H9 (cell line): Measurements from ENCODE around the gene DEPDC5. TPM values are rescaled to one million over a fixed set of nuclear protein-coding genes. Genes with fewer than 3 reads are reported as not detected.

Source experiments
- DNase-seq: peaks from one replicate; pipeline ENCODE4 v3.0.0-alpha.2; 2017
- H2AFZ ChIP-seq: one replicate; pipeline ENCODE4 v1.6.1; 2013; ENCODE audit warnings: mild to moderate bottlenecking, low read length, control low read depth, moderate library complexity
- H2AK5ac ChIP-seq: 2 replicates; pipeline ENCODE4 v1.6.1; 2013; ENCODE audit warnings: low read length, control low read depth, mixed read lengths; ENCODE audit not compliant: insufficient read length
- H2BK120ac ChIP-seq: one replicate; pipeline ENCODE4 v1.6.1; 2013; ENCODE audit warnings: low read depth, mild to moderate bottlenecking, low read length, control low read depth, inconsistent platforms; ENCODE audit not compliant: poor library complexity, severe bottlenecking
- H2BK12ac ChIP-seq: 2 replicates; pipeline ENCODE4 v1.6.1; 2013; ENCODE audit warnings: low read length, control low read depth, mixed read lengths, low read depth; ENCODE audit not compliant: insufficient read length
- H2BK15ac ChIP-seq: 2 replicates; pipeline ENCODE4 v1.6.1; 2013; ENCODE audit warnings: low read depth, low read length, control low read depth
- H2BK20ac ChIP-seq: one replicate; pipeline ENCODE4 v1.6.1; 2013; ENCODE audit warnings: low read depth, mild to moderate bottlenecking, low read length, control low read depth, inconsistent platforms; ENCODE audit not compliant: poor library complexity, severe bottlenecking
- H2BK5ac ChIP-seq: 2 replicates; pipeline ENCODE4 v1.6.1; 2013; ENCODE audit warnings: low read length, control low read depth, mixed read lengths; ENCODE audit not compliant: insufficient read length
- H3K14ac ChIP-seq: 2 replicates; pipeline ENCODE4 v1.6.1; 2013; ENCODE audit warnings: low read length, control low read depth; ENCODE audit not compliant: insufficient read depth
- H3K18ac ChIP-seq: 2 replicates; pipeline ENCODE4 v1.6.1; 2013; ENCODE audit warnings: low read depth, mild to moderate bottlenecking, mixed read lengths, low read length, control low read depth; ENCODE audit not compliant: insufficient read length
- H3K23ac ChIP-seq: 2 replicates; pipeline ENCODE4 v1.6.1; 2013; ENCODE audit warnings: low read length, control low read depth, mixed read lengths, low read depth; ENCODE audit not compliant: insufficient read length
- H3K23me2 ChIP-seq: 2 replicates; pipeline ENCODE4 v1.6.1; 2013; ENCODE audit warnings: low read depth, mild to moderate bottlenecking, mixed read lengths, low read length, control low read depth; ENCODE audit not compliant: insufficient read length, poor library complexity, severe bottlenecking
- H3K27ac ChIP-seq: 2 replicates; pipeline ENCODE4 v1.5.1; 2013; ENCODE audit warnings: low read length, control low read depth, mixed read lengths, low read depth; ENCODE audit not compliant: insufficient read length
- H3K27me3 ChIP-seq: 2 replicates; pipeline ENCODE4 v1.6.1; 2013; ENCODE audit warnings: low read length, control low read depth, inconsistent platforms; ENCODE audit not compliant: insufficient read depth
- H3K4ac ChIP-seq: 2 replicates; pipeline ENCODE4 v1.6.1; 2013; ENCODE audit warnings: low read depth, mild to moderate bottlenecking, control low read depth, inconsistent platforms, low read length, moderate library complexity
- H3K4me1 ChIP-seq: 2 replicates; pipeline ENCODE4 v1.6.1; 2013; ENCODE audit warnings: low read length, control low read depth, inconsistent platforms; ENCODE audit not compliant: insufficient read depth
- H3K4me2 ChIP-seq: 2 replicates; pipeline ENCODE4 v1.6.1; 2013; ENCODE audit warnings: low read length, control low read depth, mixed read lengths; ENCODE audit not compliant: insufficient read length, insufficient read depth
- H3K56ac ChIP-seq: 2 replicates; pipeline ENCODE4 v1.6.1; 2013; ENCODE audit warnings: low read depth, mild to moderate bottlenecking, mixed read lengths, low read length, control low read depth; ENCODE audit not compliant: insufficient read length
- H3K79me1 ChIP-seq: 2 replicates; pipeline ENCODE4 v1.6.1; 2013; ENCODE audit warnings: low read depth, mild to moderate bottlenecking, moderate library complexity, low read length, control low read depth, inconsistent platforms; ENCODE audit not compliant: insufficient read depth, poor library complexity, severe bottlenecking
- H3K79me2 ChIP-seq: 2 replicates; pipeline ENCODE4 v1.6.1; 2013; ENCODE audit warnings: low read length, control low read depth, inconsistent platforms; ENCODE audit not compliant: insufficient read depth
- H3K9ac ChIP-seq: 2 replicates; pipeline ENCODE4 v1.6.1; 2013; ENCODE audit warnings: low read length, control low read depth, mixed read lengths; ENCODE audit not compliant: insufficient read length; ENCODE audit errors: extremely low read depth
- H3K9me3 ChIP-seq: one replicate; pipeline ENCODE4 v1.6.1; 2013; ENCODE audit warnings: low read depth, low read length, inconsistent platforms; ENCODE audit not compliant: control insufficient read depth
- H3T11ph ChIP-seq: one replicate; pipeline ENCODE4 v1.6.1; 2013; ENCODE audit warnings: mild to moderate bottlenecking, low read length, control low read depth, inconsistent platforms
- H4K20me1 ChIP-seq: one replicate; pipeline ENCODE4 v1.6.1; 2013; ENCODE audit not compliant: control insufficient read depth, insufficient read length, insufficient read depth
- H4K5ac ChIP-seq: 2 replicates; pipeline ENCODE4 v1.6.1; 2013; ENCODE audit warnings: low read depth, mild to moderate bottlenecking, mixed read lengths, low read length, control low read depth; ENCODE audit not compliant: insufficient read length
- H4K8ac ChIP-seq: replicated peaks from 2 replicates; pipeline ENCODE4 v1.6.1; 2013; ENCODE audit warnings: low read length, control low read depth, mixed read lengths, low read depth; ENCODE audit not compliant: insufficient read length
- H4K91ac ChIP-seq: 2 replicates; pipeline ENCODE4 v1.6.1; 2013; ENCODE audit warnings: low read depth, mild to moderate bottlenecking, moderate library complexity, mixed read lengths, low read length, control low read depth; ENCODE audit not compliant: insufficient read length
- H3K27ac Mint-ChIP-seq, 3 experiments: 2 replicates in 2 of 3; 3 replicates in 1 of 3; pipeline ENCODE4 v1.8.0; 2020 to 2021; ENCODE audit warnings: mixed read lengths in 3 of 3, mild to moderate bottlenecking in 1 of 3, moderate library complexity in 1 of 3
- H3K27me3 Mint-ChIP-seq: 2 replicates; pipeline ENCODE4 v1.8.0; 2021; ENCODE audit warnings: low read depth, mild to moderate bottlenecking, moderate library complexity, mixed read lengths
- H3K36me3 Mint-ChIP-seq, 3 experiments: 2 replicates in 2 of 3; 3 replicates in 1 of 3; pipeline ENCODE4 v1.8.0; 2020 to 2021; ENCODE audit warnings: low read depth in 3 of 3, mixed read lengths in 3 of 3; ENCODE audit not compliant: insufficient read depth in 1 of 3
- H3K4me1 Mint-ChIP-seq, 2 experiments: 2 replicates each; pipeline ENCODE4 v1.8.0; 2020; ENCODE audit warnings: mixed read lengths in 2 of 2
- H3K4me3 Mint-ChIP-seq, 2 experiments: 2 replicates in 1 of 2; 3 replicates in 1 of 2; pipeline ENCODE4 v1.8.0; 2020 to 2021; ENCODE audit warnings: mild to moderate bottlenecking in 2 of 2, mixed read lengths in 2 of 2, moderate library complexity in 1 of 2
- H3K9me3 Mint-ChIP-seq, 2 experiments: 2 replicates in 1 of 2; 3 replicates in 1 of 2; pipeline ENCODE4 v1.8.0; 2020; ENCODE audit warnings: mild to moderate bottlenecking in 2 of 2, mixed read lengths in 2 of 2, moderate library complexity in 1 of 2
- WGBS: extraction: QIAGEN DNeasy Blood & Tissue Kit; methylation state at CpG from one replicate; pipeline ENCODE4 v1.1.7; 2013; ENCODE audit warnings: missing lambda C conversion rate, low lambda C conversion rate, mixed read lengths; ENCODE audit not compliant: insufficient read length; ENCODE audit errors: extremely low coverage; 5-methylcytosine and 5-hydroxymethylcytosine counted together
- total RNA-seq: library from RNA; stranded (reverse); gene quantifications from 2 replicates; pipeline ENCODE4 v1.2.1, GENCODE V29; 2021
- TF ChIP-seq, protein P1 (sequence below): fragments of 200-600 bp; sonication (generic); conservative IDR thresholded peaks from 3 replicates; pipeline ENCODE4 v1.8.0; 2021; ENCODE audit warnings: antibody characterized with exemption, mild to moderate bottlenecking

Gene DEPDC5
- total RNA-seq, 1 experiment from 2014 or later: 29.2 TPM

DNA sequence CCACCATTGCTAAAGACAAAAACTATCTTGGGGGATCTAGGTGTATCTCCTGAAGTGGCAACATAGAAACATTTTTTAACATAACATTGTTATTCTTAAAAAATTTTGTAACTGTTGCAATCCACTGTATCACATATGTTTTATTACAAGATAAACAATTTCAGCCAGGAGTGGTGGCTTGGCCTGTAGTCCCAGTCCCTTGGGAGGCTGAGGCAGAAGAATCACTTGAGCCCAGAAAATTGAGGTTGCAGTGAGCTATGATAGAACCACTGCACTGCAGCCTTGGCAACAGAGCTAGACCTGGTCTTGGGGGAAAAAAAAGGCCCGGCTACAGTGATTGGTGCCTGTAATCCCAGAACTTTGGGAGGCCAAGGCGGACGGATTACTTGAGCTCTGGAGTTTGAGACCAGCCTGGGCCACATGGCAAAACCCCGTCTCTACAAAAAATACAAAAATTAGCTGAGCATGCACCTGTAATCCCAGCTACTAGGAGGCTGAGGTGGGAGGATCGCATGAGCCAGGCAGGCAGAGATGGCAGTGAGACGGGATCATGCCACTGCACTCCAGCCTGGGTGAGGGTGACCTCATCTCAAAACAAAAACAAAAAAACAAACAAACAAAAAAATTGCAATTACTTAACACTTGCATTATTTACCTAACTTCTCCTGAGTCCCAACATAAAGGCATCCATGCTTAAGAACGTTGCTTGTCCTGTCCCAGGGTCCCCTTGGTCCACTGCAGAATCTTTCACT is 1.5 kb upstream of the DEPDC5 start:
- Histone ChIP-seq H2AFZ (no peak overlapping the region), H3K4me2 (peak overlapping the region; percentile 79)

More for the DNA sequence above, 1.5 kb upstream of the DEPDC5 start:
- peak overlapping the region; percentile 73 for H3K27ac ChIP-seq
- H4K5ac ChIP-seq: no peak overlapping the region
- no peaks in the 10 kb centered on the region for H3K27me3 Mint-ChIP-seq
- H3K4me1 ChIP-seq: peaks cover 8% of the 10 kb centered on the region
- H4K8ac ChIP-seq: no peak overlapping the region
- H2BK120ac ChIP-seq: no peak overlapping the region
- H2BK5ac ChIP-seq: no peak overlapping the region
- TF ChIP-seq, protein P1, sequence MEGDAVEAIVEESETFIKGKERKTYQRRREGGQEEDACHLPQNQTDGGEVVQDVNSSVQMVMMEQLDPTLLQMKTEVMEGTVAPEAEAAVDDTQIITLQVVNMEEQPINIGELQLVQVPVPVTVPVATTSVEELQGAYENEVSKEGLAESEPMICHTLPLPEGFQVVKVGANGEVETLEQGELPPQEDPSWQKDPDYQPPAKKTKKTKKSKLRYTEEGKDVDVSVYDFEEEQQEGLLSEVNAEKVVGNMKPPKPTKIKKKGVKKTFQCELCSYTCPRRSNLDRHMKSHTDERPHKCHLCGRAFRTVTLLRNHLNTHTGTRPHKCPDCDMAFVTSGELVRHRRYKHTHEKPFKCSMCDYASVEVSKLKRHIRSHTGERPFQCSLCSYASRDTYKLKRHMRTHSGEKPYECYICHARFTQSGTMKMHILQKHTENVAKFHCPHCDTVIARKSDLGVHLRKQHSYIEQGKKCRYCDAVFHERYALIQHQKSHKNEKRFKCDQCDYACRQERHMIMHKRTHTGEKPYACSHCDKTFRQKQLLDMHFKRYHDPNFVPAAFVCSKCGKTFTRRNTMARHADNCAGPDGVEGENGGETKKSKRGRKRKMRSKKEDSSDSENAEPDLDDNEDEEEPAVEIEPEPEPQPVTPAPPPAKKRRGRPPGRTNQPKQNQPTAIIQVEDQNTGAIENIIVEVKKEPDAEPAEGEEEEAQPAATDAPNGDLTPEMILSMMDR: no peak
- no peak overlapping the region for H3K23ac ChIP-seq
- H3K4ac ChIP-seq: no peak overlapping the region
- H3K4me3 Mint-ChIP-seq: peak overlapping the region; percentile 83 to 84; a peak in 4 of 5 replicates
- peaks cover 14% of the 10 kb centered on the region; the same call in 1 of the 2 replicates for H3K79me2 ChIP-seq
- H2BK15ac ChIP-seq: no peak overlapping the region
- no peak for DNase-seq
- no peak overlapping the region for H2BK20ac ChIP-seq
- H3T11ph ChIP-seq: no peak overlapping the region
- H3K36me3 Mint-ChIP-seq: peaks cover 1 to 8% (median 3%) of the 10 kb centered on the region in 3 experiments; a peak in 4 of 7 replicates
- no peak overlapping the region for H2BK12ac ChIP-seq
- H2AK5ac ChIP-seq: no peak overlapping the region
- H3K18ac ChIP-seq: no peak overlapping the region
- H3K27me3 ChIP-seq: no peaks in the 10 kb centered on the region
- H3K9me3 ChIP-seq: no peaks in the 10 kb centered on the region
- no peak overlapping the region for H3K56ac ChIP-seq
- no CpG with 5 or more reads among the region's 7 CpGs for WGBS
- H3K4me1 Mint-ChIP-seq: peaks cover 46 to 51% of the 10 kb centered on the region in 2 experiments
- H3K23me2 ChIP-seq: peaks cover 21% of the 10 kb centered on the region
- H3K14ac ChIP-seq: no peak overlapping the region
- no peaks in the 10 kb centered on the region; a peak in 1 of 5 replicates for H3K9me3 Mint-ChIP-seq
- no peaks in the 10 kb centered on the region for H4K20me1 ChIP-seq
- H3K27ac Mint-ChIP-seq: peak overlapping the region; percentile 100
- H4K91ac ChIP-seq: no peak overlapping the region
- H3K79me1 ChIP-seq: peaks cover 3% of the 10 kb centered on the region
- peak overlapping the region; percentile 87 for H3K9ac ChIP-seq
